Karpas-422 (cell line): ENCODE data around the gene BMP7. TPM values are rescaled to one million over a fixed set of nuclear protein-coding genes. Genes with fewer than 3 reads are reported as not detected.

Source experiments
- DNase-seq: peaks from one replicate; pipeline ENCODE4 v3.0.0-alpha.2; 2015
- H2AFZ ChIP-seq: fragments of 200-600 bp; sonication (generic); 2 replicates; pipeline ENCODE4 v1.6.1; 2014; ENCODE audit warnings: antibody characterized with exemption, low read length, mixed read lengths
- H3K27ac ChIP-seq: fragments of 200-600 bp; sonication (generic); 2 replicates; pipeline ENCODE4 v1.5.1; 2014; ENCODE audit warnings: mild to moderate bottlenecking, low read length, moderate library complexity
- H3K27me3 ChIP-seq: fragments of 200-600 bp; sonication (generic); 2 replicates; pipeline ENCODE4 v1.6.1; 2014; ENCODE audit warnings: low read length, mixed read lengths
- H3K36me3 ChIP-seq: fragments of 200-600 bp; sonication (generic); 2 replicates; pipeline ENCODE4 v1.6.1; 2014; ENCODE audit warnings: low read length, mixed read lengths; ENCODE audit not compliant: insufficient read depth
- H3K4me1 ChIP-seq: fragments of 200-600 bp; sonication (generic); 2 replicates; pipeline ENCODE4 v1.6.1; 2014; ENCODE audit warnings: mild to moderate bottlenecking, low read length, mixed read lengths
- H3K4me2 ChIP-seq: fragments of 200-600 bp; sonication (generic); 2 replicates; pipeline ENCODE4 v1.6.1; 2014; ENCODE audit warnings: low read length, low read depth, mild to moderate bottlenecking; ENCODE audit not compliant: poor library complexity, severe bottlenecking
- H3K4me3 ChIP-seq: fragments of 200-600 bp; sonication (generic); 2 replicates; pipeline ENCODE4 v1.5.1; 2014; ENCODE audit warnings: mild to moderate bottlenecking, antibody characterized with exemption, low read length, mixed read lengths
- H3K79me2 ChIP-seq: fragments of 200-600 bp; sonication (generic); 2 replicates; pipeline ENCODE4 v1.6.1; 2014; ENCODE audit warnings: mild to moderate bottlenecking, low read length, mixed read lengths
- H3K9ac ChIP-seq: fragments of 200-600 bp; sonication (generic); 2 replicates; pipeline ENCODE4 v1.6.0; 2014; ENCODE audit warnings: low read length
- H3K9me2 ChIP-seq: fragments of 200-600 bp; sonication (generic), shearing (Covaris generic); replicated peaks from 2 replicates; pipeline ENCODE4 v1.6.0; 2014; ENCODE audit warnings: mild to moderate bottlenecking, low read length, moderate library complexity; ENCODE audit not compliant: insufficient read depth
- H3K9me3 ChIP-seq: fragments of 300-700, 200-600 bp; sonication (generic); 2 replicates; pipeline ENCODE4 v1.6.1; 2014; ENCODE audit warnings: low read length, mixed read lengths
- H4K20me1 ChIP-seq: fragments of 200-600 bp; sonication (generic); 2 replicates; pipeline ENCODE4 v1.6.1; 2014; ENCODE audit warnings: mild to moderate bottlenecking, antibody characterized with exemption, low read length, low read depth; ENCODE audit not compliant: insufficient read depth
- total RNA-seq: library from RNA; depleted of rRNA; stranded (reverse); fragments of >200 nt; shearing (Covaris generic); gene quantifications from 2 replicates; pipeline ENCODE4 v1.2.3, GENCODE V29; 2014; ENCODE audit warnings: low replicate concordance

The BMP7 gene
- total RNA-seq, 1 experiment from 2014 or later = not detected

DNA sequence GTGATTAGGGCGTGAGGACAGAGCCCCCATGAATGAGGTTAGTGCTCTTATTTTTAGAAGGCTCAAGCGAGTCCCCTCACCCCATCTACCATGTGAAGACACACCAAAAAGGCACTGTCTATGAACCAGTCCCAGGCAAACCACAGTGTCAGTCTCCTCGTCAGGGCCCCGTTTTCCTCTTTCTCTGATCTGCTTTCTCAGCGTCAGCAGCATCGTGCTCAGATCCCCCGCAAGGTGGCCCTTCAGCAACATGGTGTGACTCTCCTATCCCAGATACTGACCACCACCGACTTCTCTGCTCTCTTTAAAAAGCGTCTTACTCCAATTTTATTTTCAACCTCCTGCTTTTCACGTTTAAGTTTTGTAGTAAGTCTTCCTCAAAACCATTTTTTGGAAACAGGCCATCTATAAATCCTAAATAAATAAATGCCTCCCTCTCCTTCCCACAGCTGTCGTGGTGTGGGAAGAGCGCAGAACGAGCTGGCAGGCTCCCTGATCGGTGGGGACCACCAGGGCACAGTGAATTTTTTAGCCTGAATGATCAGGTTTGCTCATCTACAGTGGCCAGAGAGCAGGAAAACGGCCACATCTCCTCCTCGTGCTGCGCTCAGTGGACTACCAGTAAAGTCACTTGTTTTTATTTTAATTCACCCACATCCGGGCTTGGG is 113.1 kb downstream of the BMP7 start:
- no peaks in the 10 kb centered on the region for H3K79me2 ChIP-seq
- no peaks in the 10 kb centered on the region for H4K20me1 ChIP-seq
- no peaks in the 10 kb centered on the region for H3K4me1 ChIP-seq
- H3K36me3 ChIP-seq = no peaks in the 10 kb centered on the region
- H2AFZ ChIP-seq = no peak overlapping the region
- H3K4me3 ChIP-seq = no peak overlapping the region
- H3K9ac ChIP-seq = no peak overlapping the region
- no peak for DNase-seq
- H3K9me3 ChIP-seq = no peaks in the 10 kb centered on the region
- no peak overlapping the region for H3K4me2 ChIP-seq
- no peaks in the 10 kb centered on the region for H3K9me2 ChIP-seq
- no peak overlapping the region for H3K27ac ChIP-seq
- no peaks in the 10 kb centered on the region for H3K27me3 ChIP-seq

DNA sequence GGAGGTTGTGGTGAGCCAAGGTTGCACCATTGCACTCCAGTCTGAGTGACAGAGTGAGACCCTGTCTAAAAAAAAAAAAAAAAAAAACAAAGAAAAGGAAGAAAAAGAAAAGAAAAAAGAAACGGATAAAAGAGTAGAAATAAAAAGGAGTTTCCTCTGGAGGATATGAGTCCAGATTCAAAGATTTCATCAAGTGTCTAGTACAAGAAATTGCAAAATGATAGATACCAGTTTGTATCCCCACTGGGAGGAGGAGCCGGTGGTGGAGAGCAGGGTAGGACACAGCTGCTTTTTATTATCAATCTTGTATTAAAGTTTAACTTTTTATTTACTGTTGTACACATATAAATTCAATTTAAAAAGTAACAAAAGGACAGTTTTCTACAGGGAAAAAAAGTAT is 113.9 kb downstream of the BMP7 start:
- Histone ChIP-seq H2AFZ (no peak overlapping the region), H3K4me2 (no peak overlapping the region), H3K36me3 (no peaks in the 10 kb centered on the region), H3K79me2 (no peaks in the 10 kb centered on the region), H3K27ac (no peak overlapping the region), H3K27me3 (peaks cover 5% of the 10 kb centered on the region; the same call in 1 of the 2 replicates), H3K9me2 (no peaks in the 10 kb centered on the region), H3K9me3 (no peaks in the 10 kb centered on the region), H3K9ac (no peak overlapping the region), H4K20me1 (no peaks in the 10 kb centered on the region), H3K4me3 (no peak overlapping the region), H3K4me1 (no peaks in the 10 kb centered on the region)
- DNase-seq = no peak

DNA sequence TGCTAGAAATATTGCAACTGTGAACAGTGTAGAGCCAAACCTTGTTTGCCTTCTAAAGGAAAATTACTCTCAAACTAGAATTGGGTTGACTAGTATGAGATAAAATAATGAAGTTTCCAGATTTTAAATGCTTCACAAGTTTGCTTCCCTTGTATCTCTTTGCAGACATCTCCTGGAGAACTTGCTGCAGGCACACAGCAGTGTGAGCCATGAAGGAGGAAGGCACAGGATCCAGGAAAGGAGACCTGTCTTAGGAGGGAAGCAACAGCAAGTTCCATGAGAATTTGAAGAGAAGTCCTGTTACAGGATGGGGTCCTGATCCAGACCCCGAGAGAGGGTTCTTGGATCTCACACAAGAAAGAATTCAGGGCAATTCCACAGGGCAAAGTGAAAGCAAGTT is 115.9 kb downstream of the BMP7 start:
- H2AFZ ChIP-seq = no peak overlapping the region
- H3K4me1 ChIP-seq = no peaks in the 10 kb centered on the region
- H3K9ac ChIP-seq = no peak overlapping the region
- no peaks in the 10 kb centered on the region for H3K79me2 ChIP-seq
- no peak overlapping the region for H3K27ac ChIP-seq
- H3K9me2 ChIP-seq = no peaks in the 10 kb centered on the region
- no peaks in the 10 kb centered on the region for H4K20me1 ChIP-seq
- no peaks in the 10 kb centered on the region for H3K9me3 ChIP-seq
- no peaks in the 10 kb centered on the region for H3K36me3 ChIP-seq
- H3K4me3 ChIP-seq = no peak overlapping the region
- DNase-seq = no peak
- H3K27me3 ChIP-seq = peaks cover 5% of the 10 kb centered on the region; the same call in 1 of the 2 replicates
- no peak overlapping the region for H3K4me2 ChIP-seq

DNA sequence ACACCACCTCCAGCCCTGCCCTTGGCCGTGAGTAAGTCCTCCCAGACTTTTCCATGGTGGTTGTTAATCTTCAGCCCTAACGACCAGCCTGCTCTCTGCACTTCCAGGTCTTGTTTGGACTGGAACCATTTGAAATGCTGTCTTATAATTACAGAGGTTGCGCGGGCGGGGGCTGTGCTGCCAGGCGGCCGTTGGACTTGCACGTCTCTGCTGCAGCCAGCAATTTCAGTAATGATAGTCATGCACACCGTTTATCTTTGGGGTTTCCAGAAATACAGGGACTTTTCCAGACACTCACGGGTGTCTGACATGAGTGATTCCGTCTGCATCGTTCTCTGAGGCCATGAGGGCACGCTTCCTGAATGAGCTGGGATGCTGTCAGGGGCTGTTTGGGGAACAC is 118.2 kb downstream of the BMP7 start:
- DNase-seq = no peak

GRCh38 chr20:57147185-57147584 is 119.3 kb downstream of the BMP7 start:
- H2AFZ ChIP-seq = no peak overlapping the region
- DNase-seq = peak; percentile 45
- no peaks in the 10 kb centered on the region for H3K9me2 ChIP-seq
- no peak overlapping the region for H3K9ac ChIP-seq
- H3K9me3 ChIP-seq = no peaks in the 10 kb centered on the region
- H3K4me3 ChIP-seq = no peak overlapping the region
- no peaks in the 10 kb centered on the region for H3K36me3 ChIP-seq
- no peak overlapping the region for H3K4me2 ChIP-seq
- H3K27me3 ChIP-seq = peaks cover 5% of the 10 kb centered on the region; the same call in 1 of the 2 replicates
- H3K79me2 ChIP-seq = no peaks in the 10 kb centered on the region
- H3K27ac ChIP-seq = no peak overlapping the region
- no peaks in the 10 kb centered on the region for H4K20me1 ChIP-seq
- no peaks in the 10 kb centered on the region for H3K4me1 ChIP-seq

More for the DNA sequence above, 118.2 kb downstream of the BMP7 start:
- no peak overlapping the region for H3K4me3 ChIP-seq
- H3K9me3 ChIP-seq = no peaks in the 10 kb centered on the region
- H3K27ac ChIP-seq = no peak overlapping the region
- H3K4me1 ChIP-seq = no peaks in the 10 kb centered on the region
- H3K9ac ChIP-seq = no peak overlapping the region
- no peaks in the 10 kb centered on the region for H3K9me2 ChIP-seq
- no peak overlapping the region for H3K4me2 ChIP-seq
- H2AFZ ChIP-seq = no peak overlapping the region
- H4K20me1 ChIP-seq = no peaks in the 10 kb centered on the region
- no peaks in the 10 kb centered on the region for H3K36me3 ChIP-seq
- H3K27me3 ChIP-seq = peaks cover 5% of the 10 kb centered on the region; the same call in 1 of the 2 replicates
- H3K79me2 ChIP-seq = no peaks in the 10 kb centered on the region

GRCh38 chr20:57146155-57146554 is 120.3 kb downstream of the BMP7 start:
- Histone ChIP-seq H3K4me1 (no peaks in the 10 kb centered on the region), H2AFZ (no peak overlapping the region), H3K9me3 (no peaks in the 10 kb centered on the region), H3K27ac (no peak overlapping the region), H3K4me3 (no peak overlapping the region), H3K27me3 (peaks cover 5% of the 10 kb centered on the region; the same call in 1 of the 2 replicates), H3K79me2 (no peaks in the 10 kb centered on the region), H4K20me1 (no peaks in the 10 kb centered on the region), H3K9ac (no peak overlapping the region), H3K9me2 (no peaks in the 10 kb centered on the region), H3K36me3 (no peaks in the 10 kb centered on the region), H3K4me2 (no peak overlapping the region)
- no peak for DNase-seq

- H3K9me2 ChIP-seq = no peaks in the 10 kb centered on the region
- DNase-seq = no peak
- H3K79me2 ChIP-seq = no peaks in the 10 kb centered on the region
- H3K9ac ChIP-seq = no peak overlapping the region
- H3K27me3 ChIP-seq = peaks cover 5% of the 10 kb centered on the region; the same call in 1 of the 2 replicates
- no peaks in the 10 kb centered on the region for H4K20me1 ChIP-seq
- H3K4me2 ChIP-seq = no peak overlapping the region
- H3K9me3 ChIP-seq = no peaks in the 10 kb centered on the region
- H2AFZ ChIP-seq = no peak overlapping the region
- H3K27ac ChIP-seq = no peak overlapping the region
- H3K36me3 ChIP-seq = no peaks in the 10 kb centered on the region
- no peak overlapping the region for H3K4me3 ChIP-seq
- H3K4me1 ChIP-seq = no peaks in the 10 kb centered on the region
Observed at GRCh38 chr20:57145089-57145631, 121.3 kb downstream of the BMP7 start.

GRCh38 chr20:57143173-57143572 is 123.3 kb downstream of the BMP7 start:
- Histone ChIP-seq H3K36me3 (no peaks in the 10 kb centered on the region), H3K4me2 (no peak overlapping the region), H3K27ac (no peak overlapping the region), H3K4me1 (no peaks in the 10 kb centered on the region), H4K20me1 (no peaks in the 10 kb centered on the region), H3K79me2 (no peaks in the 10 kb centered on the region), H3K9me3 (no peaks in the 10 kb centered on the region), H2AFZ (no peak overlapping the region), H3K9me2 (no peaks in the 10 kb centered on the region), H3K27me3 (peaks cover 5% of the 10 kb centered on the region; the same call in 1 of the 2 replicates), H3K9ac (no peak overlapping the region), H3K4me3 (no peak overlapping the region)
- DNase-seq = no peak
